ENCODE measurements around the gene D2HGDH.
"Not testable (repeated sequence)": the region's sequence is repeated elsewhere in the genome, so short reads cannot be mapped to it uniquely, and the experiment has no call there.

The D2HGDH gene

DNA sequence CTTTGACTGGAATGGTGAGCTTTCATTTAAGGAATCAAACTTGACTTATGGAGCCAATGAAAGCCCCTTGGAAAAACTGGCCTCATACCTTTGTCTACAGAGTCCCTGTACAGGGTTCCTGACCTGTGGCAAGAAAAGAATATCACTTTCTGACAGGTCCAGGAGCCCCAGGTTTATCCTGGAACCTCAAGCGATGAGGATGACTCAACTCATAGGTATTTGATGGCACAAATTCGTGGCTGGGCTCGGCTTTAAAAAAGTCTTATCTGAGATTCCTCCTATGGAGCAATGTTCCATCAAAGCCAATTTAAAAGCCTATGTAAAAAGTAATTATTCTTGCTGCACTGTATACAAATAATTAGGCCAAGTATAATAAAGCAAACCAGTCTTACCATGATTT, 57.0 kb downstream of the D2HGDH start:
- not testable (repeated sequence) for H3K4me3 ChIP-seq (ENCODE audit: low read depth, low read length)

DNA sequence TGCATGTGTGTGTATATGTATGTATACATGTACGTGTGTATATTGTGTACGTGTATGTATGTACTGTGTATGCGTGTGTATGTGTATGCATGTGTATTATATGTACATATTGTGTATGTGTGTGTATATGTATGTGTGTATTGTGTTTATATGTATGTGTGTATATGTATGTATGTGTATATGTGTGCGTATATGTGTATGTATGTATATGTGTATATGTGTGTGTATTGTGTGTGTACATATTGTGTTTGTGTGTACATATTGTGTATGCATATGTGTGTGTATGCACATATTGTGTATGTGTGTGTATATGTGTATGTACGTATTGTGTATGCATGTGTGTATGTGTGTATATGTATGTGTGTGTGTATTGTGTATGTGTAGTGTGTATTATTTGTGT, 59.0 kb downstream of the D2HGDH start:
- no peak overlapping the region for H3K4me3 ChIP-seq (ENCODE audit: low read depth, low read length)

DNA sequence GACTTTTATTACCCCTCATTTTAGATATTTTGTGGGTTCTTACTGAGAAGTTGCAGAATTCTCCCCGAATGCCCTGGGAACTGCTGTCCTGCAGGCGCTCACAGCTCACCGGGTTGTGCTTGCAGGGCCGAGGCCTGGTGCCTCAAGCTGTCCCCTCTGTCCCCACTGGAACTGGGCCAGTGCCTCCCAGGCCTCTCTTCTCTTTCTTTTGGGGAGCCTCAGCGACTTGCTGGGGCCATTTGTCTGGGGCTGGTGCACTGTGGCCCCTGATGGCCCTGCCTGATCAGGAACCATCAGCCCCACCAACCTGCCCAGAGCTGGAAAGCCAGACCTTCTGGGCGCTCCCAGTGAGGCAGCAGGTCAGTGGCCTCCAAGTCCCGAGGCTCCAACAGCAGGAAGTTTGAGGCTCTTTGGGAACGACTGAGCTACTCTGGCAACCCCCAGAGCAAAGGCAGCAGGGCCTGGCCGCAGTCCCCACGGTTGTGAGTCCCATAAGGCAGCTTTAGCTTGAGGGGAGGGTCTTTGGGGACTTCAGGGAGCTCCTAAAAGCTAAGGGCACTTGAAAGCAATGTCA, 59.9 kb downstream of the D2HGDH start:
- H3K4me3 ChIP-seq (ENCODE audit: low read depth, low read length): no peak overlapping the region

DNA sequence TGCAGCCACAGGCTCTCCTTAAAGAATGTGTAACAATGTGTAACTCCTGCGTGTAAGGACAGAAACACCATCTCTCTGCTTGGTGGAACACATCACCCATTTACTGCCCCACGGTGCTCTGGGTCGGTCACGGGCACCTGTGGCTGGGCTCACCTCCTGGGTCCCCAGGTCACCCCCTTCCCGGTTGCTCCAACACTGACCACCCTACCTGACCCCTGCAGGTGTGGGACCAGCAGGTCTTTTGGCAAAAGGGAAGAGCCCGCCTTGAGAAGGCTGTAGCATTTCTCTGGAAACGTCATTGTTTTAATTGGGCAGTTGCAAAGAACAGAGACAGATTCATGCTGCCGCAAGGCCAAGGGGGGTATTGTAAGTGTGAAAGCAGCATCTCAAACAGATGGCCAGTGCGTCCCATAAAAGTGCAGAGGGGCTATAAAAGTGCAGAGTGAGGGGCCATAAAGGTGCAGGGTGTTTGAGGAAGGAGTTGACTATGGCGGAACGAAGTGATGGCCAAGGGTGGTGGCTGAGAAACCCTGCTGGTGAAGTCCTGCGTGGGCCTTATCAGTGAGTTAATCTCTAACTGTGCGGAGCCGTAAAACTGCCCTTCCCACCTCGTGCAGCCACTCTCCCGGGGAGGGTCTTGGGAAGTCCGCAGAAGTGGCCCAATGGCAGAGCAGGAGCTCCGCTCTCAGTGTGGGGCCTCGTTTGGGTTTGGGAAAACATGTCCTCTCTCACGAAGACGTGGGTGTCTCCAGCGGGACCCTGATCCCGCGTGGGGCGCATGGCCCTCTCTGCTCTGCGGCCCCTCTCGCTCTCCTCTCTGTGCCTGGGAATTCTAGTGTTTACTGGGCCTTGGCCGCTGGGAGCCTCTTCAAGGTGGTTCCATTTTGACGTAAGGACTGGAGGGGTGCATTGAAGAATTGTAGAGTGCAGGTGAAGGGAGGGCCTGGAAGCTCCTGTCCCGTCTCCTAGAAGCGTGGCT, 60.9 kb downstream of the D2HGDH start:
- H3K4me3 ChIP-seq (ENCODE audit: low read depth, low read length): no peak overlapping the region

DNA sequence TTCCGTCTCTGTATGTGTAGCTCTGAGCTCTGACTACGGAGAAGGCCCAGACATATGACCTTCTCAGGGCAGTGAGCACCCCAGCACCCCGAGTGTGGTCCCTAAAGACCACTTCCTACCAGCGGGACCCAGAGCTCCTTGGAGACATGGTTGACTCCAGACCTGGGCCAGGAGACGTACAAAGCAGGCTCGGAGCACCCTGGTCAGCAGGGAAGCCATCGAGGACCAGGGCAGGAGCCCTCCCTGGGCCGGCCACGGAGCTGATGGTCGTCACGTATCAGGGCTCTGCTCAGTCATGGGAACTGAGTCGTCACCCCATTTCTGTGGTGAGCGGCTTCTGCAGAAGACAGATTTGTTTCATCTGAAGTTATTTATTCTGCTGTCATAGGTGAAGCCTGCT, 61.8 kb downstream of the D2HGDH start:
- H3K4me3 ChIP-seq (ENCODE audit: low read depth, low read length): no peak overlapping the region

DNA sequence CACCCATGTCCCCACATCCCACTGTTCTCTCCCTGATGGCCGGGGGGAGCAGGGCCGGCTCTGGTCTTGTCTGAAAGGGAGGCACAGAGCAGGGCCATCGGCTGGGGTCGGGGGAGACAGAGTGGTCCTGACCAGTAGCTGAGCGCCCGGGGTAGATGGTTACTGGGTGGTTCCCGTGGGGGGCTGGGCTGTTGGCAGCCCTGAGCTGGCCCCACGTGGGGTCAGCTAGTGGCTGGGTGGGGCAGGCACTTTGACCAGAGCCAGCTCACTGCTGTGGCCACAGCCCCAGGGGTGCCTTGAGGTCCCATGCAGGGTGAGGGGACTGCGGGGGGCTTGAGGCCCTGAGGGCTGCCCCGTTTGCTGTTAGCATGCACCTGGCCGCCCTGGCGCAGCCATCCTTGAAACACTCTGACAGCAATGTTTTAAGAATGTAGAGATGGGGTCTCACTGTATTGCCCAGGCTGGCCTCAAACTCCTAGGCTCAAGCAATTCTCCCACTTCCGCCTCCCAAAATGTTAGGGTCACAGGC, 62.2 kb downstream of the D2HGDH start:
- no peak overlapping the region for H3K4me3 ChIP-seq (ENCODE audit: low read depth, low read length)

DNA sequence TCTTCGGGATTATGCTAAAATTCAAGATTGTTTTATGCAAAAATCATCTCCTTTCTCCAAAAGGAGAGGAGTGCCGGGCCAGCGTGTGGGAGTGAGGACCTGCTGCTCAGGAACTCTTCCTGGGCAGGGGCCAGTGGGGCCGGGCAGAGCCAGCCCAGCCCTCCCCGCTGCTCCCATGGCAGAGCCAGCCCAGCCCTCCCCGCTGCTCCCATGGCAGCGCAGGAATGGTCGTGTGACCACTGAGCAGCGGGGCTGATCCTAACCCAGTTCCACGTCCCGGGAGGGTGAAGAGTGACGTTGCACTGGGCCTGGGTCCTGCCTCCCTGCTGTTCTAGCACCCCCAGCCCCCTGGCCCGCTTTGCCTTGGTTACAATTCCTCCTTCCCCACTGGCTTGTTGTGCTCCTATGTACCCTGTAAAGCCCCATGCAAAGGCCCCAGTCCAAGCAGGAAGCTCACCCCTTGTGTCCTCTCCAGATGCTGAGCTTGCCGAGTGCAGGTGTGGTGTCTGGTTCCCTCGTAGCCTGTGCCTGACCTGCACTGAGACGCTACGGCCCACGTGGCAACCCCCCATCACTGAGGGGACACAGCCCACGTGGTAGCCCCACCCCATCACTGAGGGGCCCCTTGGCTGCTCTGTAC, 63.1 kb downstream of the D2HGDH start:
- H3K4me3 ChIP-seq (ENCODE audit: low read depth, low read length): no peak overlapping the region

DNA sequence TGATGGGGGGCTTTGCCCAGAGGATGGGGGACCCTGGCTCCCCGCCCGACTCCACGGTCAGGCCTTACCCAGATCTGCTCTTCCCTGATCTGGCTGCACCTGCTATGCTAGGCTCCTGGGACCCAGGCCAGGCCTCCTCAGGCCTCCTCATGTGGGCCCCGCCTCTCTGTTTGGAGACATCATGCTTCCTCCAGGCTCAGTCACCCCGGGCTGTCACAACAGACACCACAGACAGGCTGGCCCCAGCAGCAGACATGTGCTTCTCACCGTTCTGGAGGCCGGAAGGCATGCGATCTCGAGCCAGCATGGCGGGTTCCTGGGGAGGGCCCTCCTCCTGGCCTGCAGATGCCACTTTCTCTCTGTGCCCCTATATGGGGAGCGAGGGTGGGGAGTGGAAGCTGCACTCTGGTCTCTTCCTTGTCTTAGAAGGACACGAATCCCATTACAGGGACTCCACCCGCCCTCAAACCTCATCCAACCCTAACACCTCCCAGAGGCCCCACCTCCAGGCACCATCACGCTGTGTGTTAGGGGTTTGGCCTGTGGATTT, 63.7 kb downstream of the D2HGDH start:
- H3K4me3 ChIP-seq (ENCODE audit: low read depth, low read length): no peak overlapping the region

DNA sequence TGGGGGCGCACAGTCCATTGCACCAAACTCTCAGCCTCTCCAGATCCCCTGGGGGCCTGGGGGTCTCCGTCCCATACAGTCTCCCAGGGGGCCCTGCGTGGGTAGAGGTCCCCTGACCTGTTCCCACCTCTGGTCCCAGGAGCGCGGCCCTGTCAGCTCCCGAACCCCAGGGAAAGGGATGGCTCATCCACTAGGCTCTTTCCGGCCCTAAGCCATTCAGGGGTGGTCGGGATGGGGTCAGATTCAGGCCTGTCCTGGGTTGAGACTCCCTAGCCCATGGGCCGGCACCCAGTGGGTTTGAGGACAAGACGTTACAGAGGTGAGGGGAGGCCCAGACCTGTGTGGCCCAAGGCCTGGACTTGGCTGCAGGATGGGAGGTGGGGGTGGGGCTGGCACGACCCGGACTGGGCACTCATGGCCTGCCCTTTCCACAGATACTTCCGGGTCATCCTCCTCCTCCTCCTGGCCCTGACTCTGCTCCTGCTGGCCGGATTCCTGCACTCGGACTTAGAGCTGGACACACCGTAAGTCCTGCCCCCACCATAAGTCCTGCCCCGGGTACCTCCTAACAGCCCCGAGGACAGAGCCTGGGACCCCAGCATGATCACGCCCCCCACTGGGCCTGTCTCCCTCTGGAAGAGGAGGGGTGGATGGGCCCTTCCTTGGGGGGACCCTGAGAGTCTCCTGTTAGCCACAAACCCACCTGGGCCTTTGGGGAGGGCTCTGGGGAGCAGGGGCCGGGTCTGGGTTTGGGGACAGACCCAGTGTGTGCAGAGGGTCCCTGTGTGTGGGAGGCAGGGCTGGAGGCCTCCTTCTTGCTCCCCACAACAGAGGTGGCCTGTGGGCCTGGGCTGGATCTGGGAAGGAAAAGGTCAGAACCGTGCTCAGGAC, 64.4 kb downstream of the D2HGDH start:
- H3K4me3 ChIP-seq (ENCODE audit: low read depth, low read length): no peak overlapping the region

DNA sequence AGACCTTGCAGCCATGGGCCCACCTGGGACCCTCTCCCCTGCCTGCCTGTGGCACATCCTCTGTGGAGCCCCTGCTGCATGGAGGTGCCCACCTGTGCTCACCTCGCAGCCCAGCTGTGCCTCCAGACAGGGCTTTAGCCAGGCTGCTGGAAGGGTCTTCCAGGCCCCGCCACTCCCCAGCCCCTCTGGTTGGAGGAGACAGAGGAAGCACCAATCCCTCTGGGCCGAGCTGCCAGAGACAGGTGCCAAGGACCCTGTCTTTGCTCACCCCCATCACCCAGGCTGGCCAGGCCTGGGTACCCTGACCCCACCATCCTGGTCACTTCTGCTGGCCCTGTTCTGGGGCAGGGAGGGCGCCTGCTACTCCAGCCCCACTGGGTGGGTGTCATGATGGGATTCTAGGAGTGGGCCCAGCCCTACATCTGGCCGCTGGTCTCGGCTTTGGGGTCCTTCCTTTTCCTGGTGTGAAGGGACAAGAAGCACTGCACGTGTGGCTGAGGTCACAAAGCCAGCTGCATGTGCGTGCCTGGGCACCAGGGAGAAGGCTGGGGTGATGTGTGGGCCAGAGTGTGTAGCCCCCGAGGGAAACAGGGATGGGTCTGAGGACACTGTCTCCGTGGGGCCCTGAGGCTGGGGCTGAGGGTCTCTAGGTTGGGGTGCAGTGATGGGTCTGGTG, 65.2 kb downstream of the D2HGDH start:
- H3K4me3 ChIP-seq (ENCODE audit: low read depth, low read length): no peak overlapping the region

DNA sequence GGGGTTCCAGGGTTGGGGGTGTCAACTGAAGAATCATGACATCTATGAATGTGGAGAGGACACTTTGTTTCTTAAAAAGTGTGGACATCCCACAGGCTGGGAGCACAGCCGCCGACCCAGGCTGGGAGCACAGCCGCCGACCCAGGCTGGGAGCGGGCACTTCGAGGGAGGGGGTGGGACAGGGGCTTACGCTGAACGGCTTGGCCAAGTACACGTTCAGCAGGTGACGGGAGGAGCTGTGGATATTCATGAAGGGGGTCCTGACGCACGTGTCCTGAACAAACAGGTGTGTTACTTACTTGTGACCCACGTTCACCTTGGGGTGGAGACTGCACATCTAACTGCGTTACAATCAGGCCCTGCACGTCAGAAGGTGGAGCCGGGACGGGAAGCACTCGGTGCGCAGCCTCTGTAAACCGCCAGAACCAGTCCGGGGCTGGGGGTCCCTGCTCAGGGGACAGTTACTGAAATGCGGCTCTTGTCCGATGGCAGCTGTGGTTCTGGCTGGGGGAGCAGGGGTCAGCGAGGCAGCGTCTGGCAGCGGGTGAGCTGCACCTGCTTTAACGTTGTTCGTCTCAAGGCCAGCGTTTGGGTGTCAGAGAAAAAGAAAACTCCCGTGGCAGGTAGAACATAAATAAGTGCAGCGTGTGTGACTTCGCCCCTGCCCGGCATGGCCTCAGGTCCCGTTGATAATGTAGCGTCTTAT, 65.9 kb downstream of the D2HGDH start:
- H3K4me3 ChIP-seq (ENCODE audit: low read depth, low read length): not testable (repeated sequence)

DNA sequence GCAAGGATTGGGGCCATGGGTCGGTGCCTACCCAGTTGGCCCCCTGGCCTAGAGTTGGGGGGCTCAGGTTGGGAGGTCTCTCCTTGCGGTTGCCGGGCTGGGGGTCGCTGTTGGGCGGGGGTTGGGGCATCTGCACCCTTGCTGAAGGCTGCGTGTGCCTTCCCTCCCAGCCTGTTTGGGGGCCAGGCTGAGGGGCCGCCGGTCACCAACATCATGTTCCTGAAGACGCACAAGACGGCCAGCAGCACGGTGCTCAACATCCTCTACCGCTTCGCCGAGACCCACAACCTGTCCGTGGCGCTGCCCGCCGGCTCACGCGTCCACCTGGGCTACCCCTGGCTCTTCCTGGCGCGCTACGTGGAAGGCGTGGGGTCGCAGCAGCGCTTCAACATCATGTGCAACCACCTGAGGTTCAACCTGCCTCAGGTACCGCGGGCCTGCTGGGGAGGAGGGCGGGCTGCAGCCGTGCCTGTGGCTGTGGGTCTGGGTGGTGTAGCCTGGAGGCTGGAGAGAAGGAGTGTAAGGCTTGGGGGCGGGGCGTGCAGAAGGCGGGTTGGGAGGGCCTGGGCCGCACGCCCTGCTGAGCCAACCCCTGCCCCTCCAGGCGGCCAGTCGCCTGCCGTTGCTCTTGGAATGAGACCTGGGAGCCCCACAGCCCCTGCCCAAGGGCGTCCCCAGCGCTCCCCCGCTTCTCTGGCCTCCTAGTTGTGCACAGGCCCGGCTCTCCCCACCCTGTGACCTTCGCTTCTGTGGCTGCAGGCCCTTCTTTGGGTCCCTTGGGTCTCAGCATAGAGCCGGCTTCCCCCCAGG, 67.4 kb downstream of the D2HGDH start:
- H3K4me3 ChIP-seq (ENCODE audit: low read depth, low read length): no peak overlapping the region

DNA sequence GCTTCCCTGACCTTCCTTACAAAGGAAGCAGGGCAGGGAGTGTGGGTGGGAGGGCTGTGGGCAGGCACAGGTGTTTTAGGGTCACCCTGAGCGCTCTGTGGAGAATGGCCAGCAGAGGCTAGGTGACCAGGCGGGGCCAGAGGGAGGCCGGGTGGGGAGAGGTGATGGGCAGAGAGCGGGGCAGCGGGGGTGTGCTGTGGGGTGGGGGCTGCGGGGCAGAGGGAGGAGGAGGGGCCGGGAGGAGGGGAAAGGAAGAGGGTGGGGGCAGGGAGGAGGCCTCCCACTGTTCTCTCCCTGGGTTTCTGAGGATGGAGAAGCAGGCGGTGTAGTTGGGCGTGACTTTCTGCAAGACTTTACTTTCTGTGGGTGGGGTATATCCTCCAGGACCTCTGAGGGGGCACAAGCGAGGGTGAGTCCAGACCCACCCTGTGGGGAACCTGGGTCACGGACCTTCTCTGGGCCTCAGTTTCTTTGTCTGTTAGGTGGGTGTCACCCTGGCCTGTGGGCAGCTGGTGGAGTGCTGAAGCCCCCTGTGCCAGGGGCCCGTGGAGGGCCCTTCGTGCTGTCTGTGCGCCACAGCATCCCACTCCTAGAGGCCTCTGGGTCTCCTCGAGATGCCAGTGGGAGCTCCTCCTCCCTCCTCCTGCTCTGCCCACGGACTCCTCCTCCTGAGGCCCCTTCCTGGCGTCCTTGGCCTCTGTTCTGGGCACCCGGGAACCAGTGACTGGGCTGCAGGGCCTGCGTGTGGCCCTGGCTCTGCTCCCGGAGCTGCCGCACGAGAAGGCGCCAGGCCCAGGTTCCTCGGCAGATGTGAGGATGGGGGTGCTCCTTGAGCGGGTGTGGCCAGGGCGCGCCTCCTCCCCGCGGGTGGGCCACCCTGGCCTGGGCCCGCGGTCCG, 68.2 kb downstream of the D2HGDH start:
- no peak overlapping the region for H3K4me3 ChIP-seq (ENCODE audit: low read depth, low read length)

DNA sequence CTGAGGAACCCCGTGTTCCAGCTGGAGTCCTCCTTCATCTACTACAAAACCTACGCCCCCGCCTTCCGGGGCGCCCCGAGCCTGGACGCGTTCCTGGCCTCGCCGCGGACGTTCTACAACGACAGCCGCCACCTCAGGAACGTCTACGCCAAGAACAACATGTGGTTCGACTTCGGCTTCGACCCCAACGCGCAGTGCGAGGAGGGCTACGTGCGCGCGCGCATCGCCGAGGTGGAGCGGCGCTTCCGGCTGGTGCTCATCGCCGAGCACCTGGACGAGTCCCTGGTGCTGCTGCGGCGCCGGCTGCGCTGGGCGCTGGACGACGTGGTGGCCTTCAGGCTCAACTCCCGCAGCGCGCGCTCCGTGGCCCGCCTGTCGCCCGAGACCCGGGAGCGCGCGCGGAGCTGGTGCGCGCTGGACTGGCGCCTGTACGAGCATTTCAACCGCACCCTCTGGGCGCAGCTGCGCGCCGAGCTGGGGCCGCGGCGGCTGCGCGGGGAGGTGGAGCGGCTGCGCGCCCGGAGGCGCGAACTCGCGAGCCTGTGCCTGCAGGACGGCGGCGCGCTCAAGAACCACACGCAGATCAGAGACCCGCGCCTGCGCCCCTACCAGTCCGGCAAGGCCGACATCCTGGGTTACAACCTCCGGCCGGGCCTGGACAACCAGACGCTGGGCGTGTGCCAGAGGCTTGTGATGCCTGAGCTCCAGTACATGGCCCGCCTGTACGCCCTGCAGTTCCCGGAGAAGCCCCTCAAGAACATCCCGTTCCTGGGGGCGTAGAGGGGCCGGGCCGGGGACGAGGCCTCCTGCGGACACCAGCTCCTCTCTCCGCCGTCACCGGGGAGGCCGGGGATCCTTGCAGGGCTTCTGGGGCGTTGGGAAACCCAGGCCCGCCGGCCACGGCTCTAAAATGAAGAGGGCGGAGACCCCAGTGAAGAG, 69.2 kb downstream of the D2HGDH start:
- peak overlapping the region; percentile 24 for H3K4me3 ChIP-seq (ENCODE audit: low read depth, low read length)

DNA sequence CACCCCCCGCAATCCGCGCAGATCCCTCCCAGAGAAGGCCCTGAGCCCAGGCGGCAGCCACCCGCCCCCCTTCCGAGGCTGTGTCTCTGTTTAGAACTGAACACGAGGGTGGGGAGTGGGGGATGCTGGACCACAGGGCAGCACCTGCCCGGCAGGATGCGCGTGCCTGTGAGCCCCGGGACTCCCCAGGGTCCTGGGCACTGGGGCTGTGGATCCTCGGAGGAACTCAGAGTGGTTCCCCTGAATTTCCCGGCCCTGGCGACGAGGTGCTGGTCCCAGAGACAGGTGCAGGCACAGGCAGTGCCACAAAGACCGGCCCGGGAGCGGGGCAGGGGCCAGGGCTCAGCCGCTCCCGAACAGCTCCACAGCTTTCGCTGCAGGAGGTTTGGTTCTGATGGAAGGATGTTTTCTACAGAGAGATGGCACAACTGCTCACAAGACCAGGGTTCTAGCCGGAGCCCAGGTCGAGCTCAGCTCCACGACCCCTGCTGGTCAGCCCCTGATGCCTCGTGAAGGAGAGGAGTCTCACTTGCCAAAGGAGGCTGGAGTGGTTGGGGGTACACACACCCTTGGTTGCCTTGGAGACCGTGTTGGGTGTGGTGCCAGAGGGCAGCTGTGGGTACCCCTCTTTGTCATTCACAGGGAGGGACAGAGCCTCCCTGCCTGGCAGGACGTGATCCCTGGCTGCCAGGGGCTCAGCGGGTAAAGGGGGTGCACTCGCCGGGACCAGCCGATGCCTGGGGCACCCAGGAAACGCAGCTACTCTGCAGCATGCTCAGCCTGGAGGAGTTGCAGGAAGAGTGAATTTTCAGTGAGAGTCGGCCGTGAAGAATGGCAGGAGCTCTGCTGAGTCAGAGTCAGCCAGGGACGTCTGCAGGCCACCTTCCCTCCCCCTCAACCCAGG, 70.1 kb downstream of the D2HGDH start:
- no peak overlapping the region for H3K4me3 ChIP-seq (ENCODE audit: low read depth, low read length)

Measured in iPS-11a (cell line).